ENCODE data around the gene PNMA6E. TPM values are rescaled to one million over a fixed set of nuclear protein-coding genes. Genes with fewer than 3 reads are reported as not detected.

Gene PNMA6E
- total and polyA plus RNA-seq, 11 donors = not detected

DNA sequence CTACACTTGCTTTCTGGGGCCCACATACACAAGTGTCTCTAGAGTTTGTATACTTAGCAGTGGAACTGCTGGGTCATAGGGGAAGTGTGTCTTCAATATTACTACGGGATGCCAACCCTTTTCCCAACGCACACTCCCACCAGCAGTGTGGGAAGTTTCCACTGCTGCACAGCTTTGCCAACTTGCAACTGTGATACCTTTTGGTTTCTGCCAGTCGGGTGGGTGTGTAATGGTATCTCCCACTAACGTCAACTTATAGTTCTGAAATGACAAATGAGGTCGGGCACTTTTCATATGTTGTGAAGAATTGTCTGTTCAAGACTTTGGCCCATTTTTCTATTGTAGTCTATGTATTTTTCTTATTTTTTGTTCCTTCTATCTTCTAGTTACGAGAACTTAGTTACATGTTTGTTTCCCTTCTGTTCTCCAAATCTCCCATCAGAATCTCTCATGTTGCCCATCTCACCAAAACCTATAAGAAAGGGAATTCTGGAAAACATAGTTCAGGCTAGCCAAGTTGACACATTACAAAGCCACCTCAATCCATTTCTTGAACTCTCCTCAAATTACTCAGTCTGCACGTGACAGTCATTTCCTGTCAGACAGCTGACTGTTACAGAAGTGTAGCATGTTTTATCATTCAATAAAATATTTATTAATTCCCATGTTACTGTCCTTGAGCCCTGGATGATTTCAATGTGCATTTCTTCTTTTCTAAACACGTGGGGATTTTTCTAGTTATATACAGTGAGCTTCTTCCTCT is 30.7 kb downstream of the PNMA6E start:
- ATAC-seq (no peak), DNase-seq (no peak)
- peaks cover 0 to 24% (median 0%) of the 10 kb centered on the region in 9 donors for H3K27me3 ChIP-seq
- 66 to 82% (median 67%) methylated on average over 8 of the region's 8 CpGs for WGBS, 4 donors
- H3K9me3 ChIP-seq = no peaks in the 10 kb centered on the region
- no peaks in the 10 kb centered on the region for H3K4me1 ChIP-seq
- no peak overlapping the region for H3K27ac ChIP-seq
- H3K4me3 ChIP-seq = no peak overlapping the region
- no peak for TF ChIP-seq POLR2A (IDR thresholded peaks at IDR 0.05)
- TF ChIP-seq, protein P1, sequence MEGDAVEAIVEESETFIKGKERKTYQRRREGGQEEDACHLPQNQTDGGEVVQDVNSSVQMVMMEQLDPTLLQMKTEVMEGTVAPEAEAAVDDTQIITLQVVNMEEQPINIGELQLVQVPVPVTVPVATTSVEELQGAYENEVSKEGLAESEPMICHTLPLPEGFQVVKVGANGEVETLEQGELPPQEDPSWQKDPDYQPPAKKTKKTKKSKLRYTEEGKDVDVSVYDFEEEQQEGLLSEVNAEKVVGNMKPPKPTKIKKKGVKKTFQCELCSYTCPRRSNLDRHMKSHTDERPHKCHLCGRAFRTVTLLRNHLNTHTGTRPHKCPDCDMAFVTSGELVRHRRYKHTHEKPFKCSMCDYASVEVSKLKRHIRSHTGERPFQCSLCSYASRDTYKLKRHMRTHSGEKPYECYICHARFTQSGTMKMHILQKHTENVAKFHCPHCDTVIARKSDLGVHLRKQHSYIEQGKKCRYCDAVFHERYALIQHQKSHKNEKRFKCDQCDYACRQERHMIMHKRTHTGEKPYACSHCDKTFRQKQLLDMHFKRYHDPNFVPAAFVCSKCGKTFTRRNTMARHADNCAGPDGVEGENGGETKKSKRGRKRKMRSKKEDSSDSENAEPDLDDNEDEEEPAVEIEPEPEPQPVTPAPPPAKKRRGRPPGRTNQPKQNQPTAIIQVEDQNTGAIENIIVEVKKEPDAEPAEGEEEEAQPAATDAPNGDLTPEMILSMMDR (IDR thresholded peaks at IDR 0.05) = no peak
- no peaks in the 10 kb centered on the region for H3K36me3 ChIP-seq
- intact Hi-C loops (cut with DNase I) = no loop called here

DNA sequence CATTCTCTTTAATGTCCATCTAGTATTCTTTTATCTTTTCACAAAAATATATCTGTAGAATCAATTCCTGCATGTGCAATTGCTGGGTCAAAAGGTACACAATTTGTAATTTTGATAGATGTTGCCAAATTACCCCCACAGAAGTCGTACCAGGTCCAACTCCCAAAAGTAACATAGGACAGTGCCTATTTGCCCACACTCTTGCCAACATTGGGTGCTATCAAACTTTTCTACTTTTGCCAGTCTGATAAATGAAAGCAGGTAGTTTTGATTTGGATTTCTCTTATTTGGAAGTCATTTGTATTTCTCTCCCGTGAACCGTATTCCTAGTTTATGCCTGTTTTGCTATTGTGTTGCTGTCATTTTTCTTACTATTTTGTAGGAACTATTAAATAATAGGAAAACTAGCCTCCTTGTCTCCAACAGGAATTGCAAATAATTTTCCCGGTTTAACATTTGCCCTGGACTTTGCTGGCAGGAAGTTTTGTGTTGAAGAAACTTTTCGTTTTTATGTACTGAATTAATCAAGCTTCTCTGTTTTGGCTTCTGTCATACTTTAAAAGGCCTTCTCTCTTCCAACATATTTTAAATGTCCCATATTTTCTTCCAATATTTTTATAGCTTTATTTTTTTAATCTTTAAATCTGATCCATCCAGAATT is 34.1 kb downstream of the PNMA6E start:
- ATAC-seq (no peak), DNase-seq (no peak)
- Histone ChIP-seq H3K27ac (no peak overlapping the region), H3K9me3 (no peaks in the 10 kb centered on the region), H3K4me3 (no peak overlapping the region), H3K27me3 (peaks cover 0 to 25% (median 0%) of the 10 kb centered on the region in 9 donors), H3K36me3 (no peaks in the 10 kb centered on the region), H3K4me1 (no peaks in the 10 kb centered on the region)
- 74 to 85% (median 80%) methylated on average over 5 of the region's 5 CpGs for WGBS, 4 donors
- TF ChIP-seq POLR2A (IDR thresholded peaks at IDR 0.05) = no peak
- TF ChIP-seq, protein P1 (IDR thresholded peaks at IDR 0.05) = no peak
- intact Hi-C loops (cut with DNase I) = no loop called here

DNA sequence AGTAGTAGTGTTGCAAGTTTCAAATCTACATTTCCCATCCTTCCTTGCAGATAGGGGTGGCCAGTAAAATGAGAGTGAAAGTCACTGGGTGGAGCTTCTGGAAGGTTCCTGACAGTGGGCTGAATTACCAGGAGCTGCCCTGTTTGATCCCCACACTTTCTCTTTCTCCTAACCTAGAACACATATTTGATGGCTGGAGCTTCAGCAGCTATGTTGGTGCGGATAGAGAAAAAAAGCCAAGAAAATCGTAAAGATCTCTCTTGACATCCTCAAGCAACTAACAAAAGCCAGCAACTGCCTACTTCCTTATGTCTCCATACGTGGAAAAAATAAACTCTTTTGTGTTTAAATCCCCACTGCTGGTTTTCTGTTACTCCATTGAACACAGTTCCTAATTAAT is 35.0 kb downstream of the PNMA6E start:
- 74 to 86% (median 81%) methylated on average over 3 of the region's 3 CpGs for WGBS, 4 donors
- DNase-seq (no peak), ATAC-seq (no peak)
- TF ChIP-seq POLR2A (IDR thresholded peaks at IDR 0.05) = no peak
- TF ChIP-seq, protein P1 (IDR thresholded peaks at IDR 0.05) = no peak
- Histone ChIP-seq H3K27ac (no peak overlapping the region), H3K36me3 (no peaks in the 10 kb centered on the region), H3K4me3 (no peak overlapping the region), H3K9me3 (no peaks in the 10 kb centered on the region), H3K27me3 (peaks cover 0 to 18% (median 0%) of the 10 kb centered on the region in 9 donors), H3K4me1 (no peaks in the 10 kb centered on the region)
- intact Hi-C loops (cut with DNase I) = no loop called here

DNA sequence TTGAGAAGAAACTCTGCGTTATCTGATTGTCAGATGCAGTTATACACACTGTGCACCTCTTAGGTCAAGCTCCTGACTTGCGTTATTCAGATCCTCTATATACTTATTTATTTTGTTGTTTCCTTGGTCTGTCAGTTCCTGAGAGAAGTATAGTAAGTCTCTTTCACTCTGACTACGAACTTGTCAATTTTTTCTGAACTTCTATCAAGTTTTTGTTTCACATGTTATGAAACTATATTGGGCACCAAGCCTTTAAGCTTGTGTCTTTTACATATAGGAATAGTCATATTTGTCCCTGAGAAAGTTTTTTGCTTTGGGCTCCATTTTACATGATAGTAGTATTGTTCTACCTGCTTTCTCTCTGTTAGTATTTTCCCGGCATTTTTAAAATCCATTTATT is 35.5 kb downstream of the PNMA6E start:
- TF ChIP-seq POLR2A (IDR thresholded peaks at IDR 0.05) = no peak
- TF ChIP-seq, protein P1 (IDR thresholded peaks at IDR 0.05) = no peak
- Histone ChIP-seq H3K4me1 (no peaks in the 10 kb centered on the region), H3K27me3 (peaks cover 0 to 18% (median 0%) of the 10 kb centered on the region in 9 donors), H3K4me3 (no peak overlapping the region), H3K9me3 (no peaks in the 10 kb centered on the region), H3K27ac (no peak overlapping the region), H3K36me3 (no peaks in the 10 kb centered on the region)
- intact Hi-C loops (cut with DNase I) = no loop called here
- ATAC-seq = no peak
- no peak for DNase-seq
- WGBS, 4 donors = 75 to 92% (median 84%) methylated on average over 4 of the region's 4 CpGs
